PFSK-1 (cell line): ENCODE results near the gene ZFP36L1.

Experiments used
- FOXP2 ChIP-seq: optimal IDR thresholded peaks from 2 replicates; pipeline ENCODE3; 2011; ENCODE audit warnings: borderline replicate concordance, control low read depth, inconsistent platforms; ENCODE audit not compliant: insufficient read depth; ENCODE audit errors: extremely low read length, extremely low read depth
- POLR2AphosphoS5 ChIP-seq: IDR thresholded peaks from 2 replicates; pipeline ENCODE4 v1.6.1; 2012; ENCODE audit warnings: low read depth, mild to moderate bottlenecking, control low read depth, low read length, moderate library complexity
- SIN3A ChIP-seq: IDR thresholded peaks from 2 replicates; pipeline ENCODE4 v1.6.1; 2012; ENCODE audit warnings: mild to moderate bottlenecking, low read length, moderate library complexity, borderline replicate concordance; ENCODE audit not compliant: insufficient read depth
- TAF1 ChIP-seq: IDR thresholded peaks from 2 replicates; pipeline ENCODE4 v1.6.1; 2012; ENCODE audit warnings: low read length, control low read depth, borderline replicate concordance; ENCODE audit not compliant: insufficient read depth
- TF ChIP-seq, protein P1 (sequence below), 2 experiments: IDR thresholded peaks; 2 replicates each; pipeline versions ENCODE4 v1.6.1 to v1.8.0; 2011 to 2012; ENCODE audit warnings: low read depth in 2 of 2, low read length in 2 of 2, control low read depth in 1 of 2, inconsistent platforms in 1 of 2, mild to moderate bottlenecking in 1 of 2, moderate library complexity in 1 of 2; ENCODE audit not compliant: insufficient read depth in 1 of 2

The ZFP36L1 gene

GRCh38 chr14:68817506-68818212 lies 24.8 kb upstream of the ZFP36L1 start:
- TF ChIP-seq FOXP2 (no peak), POLR2AphosphoS5 (no peak)

DNA sequence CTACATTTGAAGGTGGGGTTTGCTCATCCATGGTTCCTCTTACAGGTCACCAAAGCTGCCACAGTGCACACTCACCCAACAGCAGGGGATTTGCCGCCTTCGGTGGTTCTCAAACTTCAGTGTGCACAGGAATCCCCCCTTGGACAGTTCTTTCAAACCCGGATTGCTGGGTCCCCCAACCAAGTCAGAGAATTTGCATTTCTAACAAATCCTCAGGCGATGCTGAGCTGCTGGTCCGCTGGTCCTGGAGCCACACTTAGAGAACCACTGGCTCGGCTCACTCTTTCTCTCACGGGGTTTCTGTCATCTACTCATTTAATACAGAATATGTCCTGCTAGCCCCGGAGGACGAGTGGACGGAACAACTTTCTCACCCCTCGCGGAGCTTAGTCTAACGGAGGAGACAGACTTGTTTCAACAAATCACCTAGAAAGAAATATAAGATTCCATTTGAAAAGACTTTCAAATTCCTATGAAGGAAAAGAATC lies 24.1 kb upstream of the ZFP36L1 start:
- TF ChIP-seq FOXP2 (no peak), POLR2AphosphoS5 (no peak), SIN3A (no peak), TAF1 (no peak)
- TF ChIP-seq, protein P1, sequence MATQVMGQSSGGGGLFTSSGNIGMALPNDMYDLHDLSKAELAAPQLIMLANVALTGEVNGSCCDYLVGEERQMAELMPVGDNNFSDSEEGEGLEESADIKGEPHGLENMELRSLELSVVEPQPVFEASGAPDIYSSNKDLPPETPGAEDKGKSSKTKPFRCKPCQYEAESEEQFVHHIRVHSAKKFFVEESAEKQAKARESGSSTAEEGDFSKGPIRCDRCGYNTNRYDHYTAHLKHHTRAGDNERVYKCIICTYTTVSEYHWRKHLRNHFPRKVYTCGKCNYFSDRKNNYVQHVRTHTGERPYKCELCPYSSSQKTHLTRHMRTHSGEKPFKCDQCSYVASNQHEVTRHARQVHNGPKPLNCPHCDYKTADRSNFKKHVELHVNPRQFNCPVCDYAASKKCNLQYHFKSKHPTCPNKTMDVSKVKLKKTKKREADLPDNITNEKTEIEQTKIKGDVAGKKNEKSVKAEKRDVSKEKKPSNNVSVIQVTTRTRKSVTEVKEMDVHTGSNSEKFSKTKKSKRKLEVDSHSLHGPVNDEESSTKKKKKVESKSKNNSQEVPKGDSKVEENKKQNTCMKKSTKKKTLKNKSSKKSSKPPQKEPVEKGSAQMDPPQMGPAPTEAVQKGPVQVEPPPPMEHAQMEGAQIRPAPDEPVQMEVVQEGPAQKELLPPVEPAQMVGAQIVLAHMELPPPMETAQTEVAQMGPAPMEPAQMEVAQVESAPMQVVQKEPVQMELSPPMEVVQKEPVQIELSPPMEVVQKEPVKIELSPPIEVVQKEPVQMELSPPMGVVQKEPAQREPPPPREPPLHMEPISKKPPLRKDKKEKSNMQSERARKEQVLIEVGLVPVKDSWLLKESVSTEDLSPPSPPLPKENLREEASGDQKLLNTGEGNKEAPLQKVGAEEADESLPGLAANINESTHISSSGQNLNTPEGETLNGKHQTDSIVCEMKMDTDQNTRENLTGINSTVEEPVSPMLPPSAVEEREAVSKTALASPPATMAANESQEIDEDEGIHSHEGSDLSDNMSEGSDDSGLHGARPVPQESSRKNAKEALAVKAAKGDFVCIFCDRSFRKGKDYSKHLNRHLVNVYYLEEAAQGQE (IDR thresholded peaks at IDR 0.05; ENCODE audit: insufficient read depth in 1 of 2, low read depth in 2 of 2, low read length in 2 of 2), result no peak

DNA sequence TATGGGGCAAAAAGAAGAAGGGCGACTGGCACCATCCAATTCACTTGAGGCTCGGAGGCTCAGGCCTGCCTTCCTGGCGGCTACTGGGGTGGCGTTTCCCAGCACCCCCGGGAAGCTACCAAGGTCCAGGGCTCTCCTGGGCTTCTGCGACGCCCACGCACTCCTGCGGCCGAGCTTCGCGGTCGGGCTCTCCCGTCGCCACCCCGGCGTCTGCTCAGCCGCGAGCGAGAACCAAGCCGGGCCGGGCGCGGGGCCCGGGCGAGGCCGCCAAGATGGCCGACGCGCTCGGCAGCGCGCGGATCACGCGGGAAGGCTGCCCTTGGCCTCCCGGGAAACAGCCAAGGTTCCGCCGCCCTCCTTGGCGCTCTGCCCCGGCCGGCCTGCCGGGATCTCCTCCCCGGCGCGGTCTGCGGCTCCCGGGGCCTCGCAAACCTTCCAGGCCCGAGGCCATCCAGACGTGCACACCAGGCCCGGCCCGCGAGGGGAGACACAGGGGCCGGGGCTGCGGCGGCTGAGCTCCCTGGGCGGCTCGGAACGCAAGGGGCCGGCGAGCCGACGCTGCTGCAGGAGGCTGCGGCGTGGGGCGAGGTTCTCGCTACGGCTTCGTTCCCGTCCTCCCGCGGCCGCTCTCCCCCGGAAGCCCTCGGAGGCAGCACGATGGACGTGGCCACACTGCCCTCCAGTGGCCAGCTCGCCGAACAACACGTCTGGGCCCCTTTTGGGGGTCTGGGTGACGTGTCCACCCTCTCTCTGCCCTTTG lies 23.5 kb upstream of the ZFP36L1 start:
- TF ChIP-seq, protein P1 (IDR thresholded peaks at IDR 0.05; ENCODE audit: insufficient read depth in 1 of 2, low read depth in 2 of 2, low read length in 2 of 2), result no peak
- TF ChIP-seq FOXP2, result no peak
- TF ChIP-seq POLR2AphosphoS5, result no peak

GRCh38 chr14:68815298-68816182 lies 22.7 kb upstream of the ZFP36L1 start:
- no peak for TF ChIP-seq TAF1
- TF ChIP-seq, protein P1 (IDR thresholded peaks at IDR 0.05; ENCODE audit: insufficient read depth in 1 of 2, low read depth in 2 of 2, low read length in 2 of 2), result no peak
- no peak for TF ChIP-seq FOXP2
- no peak for TF ChIP-seq SIN3A
- no peak for TF ChIP-seq POLR2AphosphoS5

GRCh38 chr14:68814539-68815297 lies 21.9 kb upstream of the ZFP36L1 start:
- TF ChIP-seq SIN3A (no peak), POLR2AphosphoS5 (no peak), FOXP2 (no peak), TAF1 (no peak)
- TF ChIP-seq, protein P1 (IDR thresholded peaks at IDR 0.05; ENCODE audit: insufficient read depth in 1 of 2, low read depth in 2 of 2, low read length in 2 of 2), result 0 out of 4 replicates have a peak, but pooled peaks of 1 of the 2 experiments have one; percentile 48
